GM21528 (cell line): ENCODE data around the gene ALAD.
"Not testable (repeated sequence)": the region's sequence is repeated elsewhere in the genome, so short reads cannot be mapped to it uniquely, and the experiment has no call there.

Experiments
- ATAC-seq: cut with Tn5 transposase; IDR thresholded peaks from one replicate; pipeline ENCODE4 v1.9.1; 2021; ENCODE audit warnings: mild to moderate bottlenecking, moderate library complexity; ENCODE audit not compliant: unreplicated experiment, low FRiP score

Gene ALAD

GRCh38 chr9:113375057-113376023, 25.7 kb downstream of the ALAD start:
- ATAC-seq, result no peak

- ATAC-seq, result no peak
Observed at GRCh38 chr9:113373676-113374392, 27.2 kb downstream of the ALAD start.

DNA sequence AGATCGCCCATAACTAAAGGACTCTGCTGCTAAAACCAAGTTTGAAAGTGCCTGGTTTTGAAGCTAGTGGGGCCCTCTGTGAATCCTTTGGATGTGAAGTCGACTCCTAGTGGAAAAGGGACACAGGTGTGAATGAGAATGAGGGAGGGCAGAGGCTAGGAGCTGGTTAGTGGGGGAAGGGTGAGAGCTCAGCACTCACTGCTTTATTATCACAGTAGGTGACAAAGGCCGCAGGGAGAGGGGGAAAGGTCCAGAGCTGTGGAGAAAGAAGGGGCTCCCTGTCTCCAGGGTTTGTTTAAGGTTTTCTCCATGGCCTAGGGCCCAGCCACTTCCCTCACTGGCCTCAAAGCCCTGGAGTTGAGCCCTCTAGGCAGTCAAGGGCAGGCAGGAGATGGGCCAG, 27.8 kb downstream of the ALAD start:
- ATAC-seq, result no peak

GRCh38 chr9:113372059-113372458, 29.0 kb downstream of the ALAD start:
- no peak for ATAC-seq

- no peak for ATAC-seq
Observed at GRCh38 chr9:113370806-113371325, 30.2 kb downstream of the ALAD start.

GRCh38 chr9:113369855-113370140, 31.3 kb downstream of the ALAD start:
- no peak for ATAC-seq

DNA sequence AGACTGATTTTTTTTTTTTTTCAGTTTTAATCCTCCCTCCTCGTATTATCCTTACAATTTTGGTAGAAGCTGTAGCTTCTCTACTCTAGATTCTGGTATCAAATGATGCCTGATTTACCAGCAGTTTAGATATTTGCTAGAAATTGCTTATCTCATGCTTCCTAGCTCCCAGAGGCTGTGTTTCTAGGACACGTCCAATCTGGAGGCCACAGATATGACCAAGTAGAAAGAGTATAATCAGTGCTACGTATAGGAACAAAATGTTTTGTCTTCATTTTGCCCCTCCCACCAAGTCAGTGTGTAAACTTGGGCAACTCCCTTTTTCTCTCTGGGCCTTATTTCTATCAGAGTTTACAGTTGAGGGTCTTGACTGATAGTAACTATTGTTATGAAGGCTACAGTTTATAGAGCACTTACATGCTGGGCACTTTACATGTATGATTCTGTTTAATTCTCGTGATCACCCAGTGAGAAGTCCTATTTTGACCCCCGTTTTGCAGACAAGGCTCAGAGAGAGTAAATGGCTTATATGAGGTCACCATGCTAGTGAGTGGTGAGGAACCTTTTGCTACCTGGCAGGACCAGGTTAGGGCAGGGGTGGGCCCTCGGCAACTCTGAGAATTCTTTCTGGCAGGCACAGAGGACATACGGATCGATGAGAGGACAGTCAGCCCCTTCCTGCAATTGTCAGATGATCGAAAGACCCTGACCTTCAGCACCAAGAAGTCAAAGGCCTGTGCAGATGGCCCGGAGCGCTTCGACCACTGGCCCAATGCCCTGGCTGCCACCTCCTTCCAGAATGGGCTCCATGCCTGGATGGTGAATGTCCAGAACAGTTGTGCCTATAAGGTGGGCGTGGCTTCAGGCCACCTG, 31.9 kb downstream of the ALAD start:
- no peak for ATAC-seq

DNA sequence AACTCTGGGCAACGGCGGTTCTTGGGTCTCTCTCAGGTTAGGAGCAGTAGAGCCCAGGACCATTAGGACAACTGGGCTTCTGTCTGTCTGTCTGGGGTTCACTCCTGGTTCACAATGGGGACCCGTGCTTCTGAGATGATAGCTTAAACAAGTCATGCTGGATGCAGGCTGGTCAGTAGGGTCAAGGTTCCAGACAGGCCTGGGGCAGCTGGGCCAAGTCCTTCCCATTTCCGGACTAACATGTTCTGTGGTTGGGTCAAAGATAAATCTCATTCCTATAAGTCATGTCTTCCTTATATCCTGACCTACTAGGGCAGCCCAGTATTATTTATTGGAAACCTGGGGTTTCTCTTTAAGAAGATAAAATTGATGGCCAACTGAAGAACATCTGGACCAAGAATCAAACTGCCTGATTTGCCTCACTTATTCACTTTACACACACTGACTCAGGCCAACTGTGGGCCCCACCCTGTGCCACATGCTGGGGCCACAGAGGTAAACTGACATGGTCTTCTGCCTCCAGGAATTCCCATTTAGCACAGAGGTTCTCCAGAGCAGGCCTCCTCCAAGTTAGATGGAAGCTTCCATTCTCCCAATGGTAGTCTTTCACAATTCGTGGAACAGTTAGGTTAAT, 32.6 kb downstream of the ALAD start:
- no peak for ATAC-seq

- ATAC-seq, result not testable (repeated sequence)
Observed at GRCh38 chr9:113365652-113366051, 35.4 kb downstream of the ALAD start.

DNA sequence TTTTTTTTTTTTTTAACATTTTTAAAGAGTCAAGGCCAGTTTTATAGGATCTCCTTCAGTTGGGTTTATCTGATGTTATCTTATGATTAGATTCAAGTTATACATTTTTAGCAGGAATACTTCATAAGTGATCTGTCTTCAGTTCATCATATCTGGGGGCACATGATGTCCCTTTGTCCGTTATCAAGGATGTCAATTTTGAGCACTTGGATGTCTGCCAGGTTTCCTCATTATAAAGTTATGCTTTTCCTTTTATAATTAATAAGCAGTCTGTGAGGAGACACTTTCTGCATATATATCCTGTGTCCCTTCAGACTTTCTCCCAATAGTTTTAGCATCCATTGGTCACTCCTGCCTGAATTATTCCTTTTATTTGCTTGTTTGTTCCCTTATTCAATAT, 36.1 kb downstream of the ALAD start:
- no peak for ATAC-seq

DNA sequence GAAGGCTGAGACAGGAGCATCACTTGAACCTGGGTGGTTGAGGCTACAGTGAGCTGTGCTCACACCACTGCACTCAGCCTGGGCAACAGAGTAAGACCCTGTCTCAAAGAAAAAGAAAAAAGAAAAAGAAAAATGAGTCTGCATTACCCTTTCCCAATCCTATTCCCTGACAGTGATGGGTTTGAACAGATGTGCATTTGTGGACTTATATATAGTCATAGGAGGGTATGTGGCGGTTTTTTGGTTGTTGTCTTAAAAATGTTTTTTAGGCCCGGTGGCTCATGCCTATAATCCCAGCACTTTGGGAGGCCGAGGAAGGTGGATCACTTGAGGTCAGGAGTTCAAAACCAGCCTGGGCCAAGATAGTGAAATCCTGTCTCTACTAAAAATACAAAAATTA, 37.7 kb downstream of the ALAD start:
- no peak for ATAC-seq

DNA sequence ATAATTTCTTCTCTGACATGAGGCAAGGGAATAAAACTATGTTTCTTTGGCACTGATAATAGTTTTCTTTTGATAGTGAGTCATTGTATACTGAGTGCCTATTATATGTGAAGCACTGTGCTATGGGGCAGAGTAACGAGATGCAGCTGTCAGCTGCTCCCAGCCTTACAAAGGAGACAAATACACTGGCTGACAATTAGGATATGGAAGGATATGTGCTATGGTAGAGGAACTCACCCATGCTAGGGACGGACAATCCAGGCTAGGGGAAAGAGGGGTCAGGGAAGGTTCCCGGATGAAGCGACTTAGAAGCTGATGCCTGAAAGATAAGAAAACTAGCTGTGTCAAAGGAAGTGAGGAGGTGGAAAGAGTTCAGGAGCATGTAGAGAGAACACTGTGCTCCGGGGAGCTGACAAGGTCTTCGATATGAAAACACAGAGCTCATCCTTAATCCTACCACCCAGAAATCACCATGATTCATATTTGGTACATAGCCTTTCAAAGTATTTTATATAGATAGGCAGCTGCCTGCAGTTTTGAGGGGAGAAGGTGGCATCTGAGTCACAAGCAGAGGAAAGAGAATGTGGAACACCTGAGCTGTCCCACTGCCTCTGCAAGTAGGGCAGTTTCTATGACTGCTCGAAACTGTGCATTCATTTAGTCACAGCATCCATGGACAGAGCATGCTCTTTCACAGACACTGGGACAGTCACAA, 39.6 kb downstream of the ALAD start:
- ATAC-seq, result no peak

DNA sequence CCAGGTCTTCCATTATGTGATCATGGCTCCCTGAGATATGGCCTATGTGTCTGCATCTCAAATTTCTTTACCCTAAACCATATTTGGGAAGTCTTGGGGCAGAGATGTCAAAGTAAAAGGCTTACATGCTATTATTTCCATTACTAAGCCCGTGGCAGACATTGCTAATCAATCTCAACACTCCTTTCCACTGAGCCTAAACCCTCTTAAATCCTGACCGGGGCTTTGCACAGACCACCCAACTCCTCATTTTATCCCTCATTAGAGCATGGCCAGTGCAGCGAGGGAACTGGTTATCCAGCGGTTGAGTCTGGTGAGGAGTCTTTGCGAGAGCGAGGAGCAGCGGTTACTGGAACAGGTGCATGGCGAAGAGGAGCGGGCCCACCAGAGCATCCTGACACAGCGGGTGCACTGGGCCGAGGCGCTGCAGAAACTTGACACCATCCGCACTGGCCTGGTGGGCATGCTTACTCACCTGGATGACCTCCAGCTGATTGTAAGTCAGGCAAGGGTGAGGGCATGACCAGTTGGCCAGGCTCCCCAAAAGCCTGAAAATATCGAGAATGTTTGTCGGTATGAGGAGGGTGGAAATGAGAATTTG, 40.7 kb downstream of the ALAD start:
- no peak for ATAC-seq

DNA sequence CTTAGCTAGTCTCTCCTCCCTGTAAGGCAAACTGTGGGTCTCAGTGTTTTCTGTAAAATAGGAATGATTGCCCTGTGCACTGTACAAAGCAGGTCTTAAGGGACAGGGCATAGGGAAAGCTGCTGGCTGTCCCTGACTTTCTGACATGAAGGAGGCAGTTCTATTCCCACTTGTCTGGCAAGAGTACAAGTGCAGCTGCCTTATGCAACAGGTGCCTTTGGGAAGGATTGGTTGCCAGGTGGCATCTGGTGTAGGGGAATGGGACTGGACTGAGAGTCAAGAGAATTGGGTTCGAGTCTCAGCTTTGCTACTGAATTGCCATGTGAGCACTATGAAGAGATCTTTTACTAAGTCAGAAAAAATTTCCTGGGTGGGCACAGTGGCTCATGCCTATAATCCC, 41.7 kb downstream of the ALAD start:
- ATAC-seq, result no peak

DNA sequence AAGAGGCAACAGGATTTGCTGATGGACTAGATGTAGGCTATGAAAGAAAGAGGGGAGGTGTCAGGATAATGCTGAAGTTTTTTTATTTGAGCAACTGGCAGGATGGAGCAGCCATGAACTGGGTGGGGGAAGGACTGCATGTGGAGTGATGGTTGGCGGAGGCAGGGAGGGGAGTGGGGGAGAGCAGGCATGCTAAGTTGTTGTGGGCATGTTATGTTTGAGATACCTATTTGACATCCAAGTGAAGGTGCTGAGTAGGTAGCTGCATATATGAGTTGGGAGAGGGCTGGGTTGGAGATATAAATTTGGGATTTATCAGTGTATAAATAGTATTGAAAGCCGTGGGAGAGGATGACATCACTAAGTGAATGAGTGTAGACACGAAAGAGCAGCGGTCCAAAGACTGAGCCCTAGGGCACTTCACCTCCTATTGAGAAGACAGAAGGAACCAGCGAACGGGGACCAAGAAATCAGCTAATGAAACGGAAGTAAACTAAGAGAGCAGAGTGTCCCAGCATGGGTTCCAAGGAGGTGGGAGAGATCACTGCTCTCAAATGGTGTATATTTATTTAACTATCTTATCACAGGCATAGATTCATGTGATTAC, 44.3 kb downstream of the ALAD start:
- no peak for ATAC-seq

- no peak for ATAC-seq
Observed at GRCh38 chr9:113355040-113355596, 46.0 kb downstream of the ALAD start.

- no peak for ATAC-seq
Observed at GRCh38 chr9:113352411-113352810, 48.7 kb downstream of the ALAD start.

DNA sequence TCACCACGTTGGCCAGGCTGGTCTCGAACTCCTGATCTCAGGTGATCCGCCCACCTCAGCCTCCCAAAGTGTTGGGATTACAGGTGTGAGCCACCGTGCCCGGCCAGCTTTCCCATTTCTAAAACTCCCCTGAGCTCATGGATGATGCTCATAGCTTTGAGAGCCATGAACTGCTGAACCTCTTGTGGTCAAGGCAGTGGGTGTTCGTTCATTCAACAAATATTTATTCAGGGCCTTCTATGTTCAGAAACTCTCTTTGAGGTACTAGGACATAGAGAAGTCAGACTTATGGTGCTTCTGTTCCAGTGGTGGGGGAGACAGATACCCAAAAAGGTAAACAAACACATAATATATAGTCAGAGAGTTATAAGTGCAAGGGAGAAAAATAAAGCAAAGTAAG, 49.1 kb downstream of the ALAD start:
- no peak for ATAC-seq

DNA sequence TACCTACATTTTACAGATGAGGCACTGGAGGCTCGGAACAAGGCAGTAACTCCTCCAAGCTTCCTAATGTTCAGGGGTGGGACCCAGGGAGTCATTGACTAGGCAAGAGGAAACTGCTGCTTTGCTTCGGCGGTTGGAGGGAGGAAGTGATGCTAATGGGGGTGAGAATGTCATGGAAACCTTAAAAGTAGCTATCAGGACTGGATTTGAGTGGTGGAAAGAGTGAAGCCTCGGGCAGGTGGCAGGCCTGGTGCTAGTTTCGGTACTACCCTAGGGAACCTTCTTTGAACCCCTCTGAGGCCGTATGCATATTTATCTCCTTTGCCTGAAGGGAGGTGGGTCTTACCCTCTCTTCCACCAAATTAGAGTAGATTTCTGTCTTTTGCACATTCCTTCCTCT, 50.1 kb downstream of the ALAD start:
- ATAC-seq, result no peak
